IMR-90 (cell line): ENCODE measurements around the gene DNAAF3. TPM values are rescaled to one million over a fixed set of nuclear protein-coding genes. Genes with fewer than 3 reads are reported as not detected.

Experiments used
- ATAC-seq: fragments of 200-7000 bp; cut with Tn5 transposase; 2 replicates; pipeline ENCODE4 v1.9.1; 2020; ENCODE audit warnings: low read depth, mild to moderate bottlenecking, moderate library complexity
- BruUV-seq: library from RNA; stranded (reverse); fragments of 400-500 nt; replicated peaks from 2 replicates; lab custom pipeline; 2021; lab: Mats Ljungman, UMichigan
- CTCF ChIA-PET: fragments of 300-600 bp; formaldehyde crosslinking; extraction: SDS; loops from one replicate; lab custom pipeline; 2021; ENCODE audit warnings: antibody characterized with exemption; lab: Yijun Ruan, JAX
- POLR2A ChIA-PET: fragments of 300-600 bp; sonication (Branson Sonifier 250); formaldehyde crosslinking; loops from one replicate; lab custom pipeline; 2022; ENCODE audit warnings: antibody characterized with exemption; ENCODE audit not compliant: unreplicated experiment; lab: Charles Lee
- DNase-seq: peaks from one replicate; pipeline ENCODE4 v3.0.0; 2013
- H2AFZ ChIP-seq: replicated peaks from 2 replicates; pipeline ENCODE3; 2013; ENCODE audit warnings: low read length, mild to moderate bottlenecking; ENCODE audit not compliant: poor library complexity
- H2AK5ac ChIP-seq: 2 replicates; pipeline ENCODE4 v1.6.1; 2013; ENCODE audit warnings: low read depth, low read length, inconsistent platforms
- H2AK9ac ChIP-seq: replicated peaks from 2 replicates; pipeline ENCODE3; 2013; ENCODE audit warnings: mild to moderate bottlenecking, low read depth, low read length, moderate library complexity; ENCODE audit not compliant: poor library complexity
- H2BK120ac ChIP-seq: 2 replicates; pipeline ENCODE4 v1.6.1; 2013; ENCODE audit warnings: low read depth, low read length, inconsistent platforms
- H2BK15ac ChIP-seq: 3 replicates; pipeline ENCODE4 v1.6.1; 2013; ENCODE audit warnings: low read depth, low read length, inconsistent platforms
- H2BK20ac ChIP-seq: 2 replicates; pipeline ENCODE4 v1.6.1; 2013; ENCODE audit warnings: low read depth, mild to moderate bottlenecking, inconsistent platforms, low read length, moderate library complexity
- H2BK5ac ChIP-seq: 2 replicates; pipeline ENCODE4 v1.6.1; 2013; ENCODE audit warnings: mild to moderate bottlenecking, low read depth, low read length, inconsistent platforms; ENCODE audit not compliant: poor library complexity, severe bottlenecking
- H3K14ac ChIP-seq: replicated peaks from 2 replicates; pipeline ENCODE4 v1.6.1; 2013; ENCODE audit warnings: low read depth, low read length, inconsistent platforms
- H3K18ac ChIP-seq: 2 replicates; pipeline ENCODE4 v1.6.1; 2013; ENCODE audit warnings: low read depth, low read length, control low read depth
- H3K23ac ChIP-seq: 2 replicates; pipeline ENCODE4 v1.6.1; 2013; ENCODE audit warnings: low read depth, low read length, inconsistent platforms
- H3K27ac ChIP-seq: 2 replicates; pipeline ENCODE4 v1.5.1; 2013; ENCODE audit warnings: mild to moderate bottlenecking, control low read depth, low read length; ENCODE audit not compliant: insufficient read depth
- H3K27me3 ChIP-seq: 2 replicates; pipeline ENCODE4 v1.6.1; 2013; ENCODE audit warnings: low read length; ENCODE audit not compliant: control insufficient read depth, insufficient read depth
- H3K36me3 ChIP-seq: 2 replicates; pipeline ENCODE4 v1.6.1; 2013; ENCODE audit warnings: low read length, mixed read lengths; ENCODE audit not compliant: control insufficient read depth, insufficient read depth
- H3K4ac ChIP-seq: 2 replicates; pipeline ENCODE4 v1.6.1; 2013; ENCODE audit warnings: low read depth, low read length, inconsistent platforms
- H3K4me1 ChIP-seq: 2 replicates; pipeline ENCODE4 v1.6.1; 2013; ENCODE audit warnings: low read length, mixed read lengths; ENCODE audit not compliant: control insufficient read depth, insufficient read depth
- H3K4me2 ChIP-seq: 2 replicates; pipeline ENCODE4 v1.6.1; 2013; ENCODE audit warnings: low read depth, mild to moderate bottlenecking, control low read depth, low read length, moderate library complexity
- H3K4me3 ChIP-seq: 2 replicates; pipeline ENCODE4 v1.5.1; 2013; ENCODE audit warnings: low read depth, mild to moderate bottlenecking, control low read depth, low read length, moderate library complexity; ENCODE audit not compliant: insufficient read depth
- H3K56ac ChIP-seq: 2 replicates; pipeline ENCODE4 v1.6.1; 2013; ENCODE audit warnings: low read length, inconsistent platforms; ENCODE audit not compliant: insufficient read depth; ENCODE audit errors: extremely low read depth
- H3K79me1 ChIP-seq, 2 experiments: 2 replicates each; pipeline ENCODE4 v1.6.1; 2013; ENCODE audit warnings: low read length in 2 of 2, inconsistent platforms in 1 of 2, low read depth in 1 of 2
- H3K9ac ChIP-seq: 2 replicates; pipeline ENCODE4 v1.6.1; 2013; ENCODE audit warnings: low read depth, low read length, control low read depth
- H3K9me1 ChIP-seq: 2 replicates; pipeline ENCODE4 v1.6.1; 2013; ENCODE audit warnings: low read length, inconsistent platforms; ENCODE audit not compliant: insufficient read depth
- H3K9me3 ChIP-seq: 2 replicates; pipeline ENCODE4 v1.6.1; 2013; ENCODE audit warnings: low read length; ENCODE audit not compliant: control insufficient read depth, insufficient read depth
- H4K20me1 ChIP-seq: 2 replicates; pipeline ENCODE4 v1.6.1; 2013; ENCODE audit warnings: low read length, inconsistent platforms; ENCODE audit not compliant: insufficient read depth
- H4K5ac ChIP-seq: 2 replicates; pipeline ENCODE4 v1.6.1; 2013; ENCODE audit warnings: mild to moderate bottlenecking, low read depth, low read length, control low read depth
- H4K8ac ChIP-seq, 2 experiments: 2 replicates each; pipeline ENCODE4 v1.6.1; 2013; ENCODE audit warnings: low read depth in 2 of 2, low read length in 2 of 2, control low read depth in 1 of 2, inconsistent platforms in 1 of 2
- H4K91ac ChIP-seq: 2 replicates; pipeline ENCODE4 v1.6.1; 2013; ENCODE audit warnings: low read depth, low read length, inconsistent platforms; ENCODE audit not compliant: insufficient read depth
- BHLHE40 ChIP-seq: fragments of 150-350 bp; IDR thresholded peaks from 2 replicates; pipeline ENCODE4 v1.6.1; 2016; ENCODE audit warnings: mild to moderate bottlenecking, low read depth, low read length
- CHD1 ChIP-seq: IDR thresholded peaks from 2 replicates; pipeline ENCODE4 v1.6.1; 2012; ENCODE audit warnings: low read depth, low read length, improper control_type of control experiment
- CTCF ChIP-seq: conservative IDR thresholded peaks from 2 replicates; pipeline ENCODE4 v1.5.1; 2012; ENCODE audit warnings: mild to moderate bottlenecking, low read depth, low read length, improper control_type of control experiment
- ELK1 ChIP-seq: fragments of 150-350 bp; IDR thresholded peaks from 2 replicates; pipeline ENCODE4 v1.6.1; 2016; ENCODE audit warnings: low read depth, mild to moderate bottlenecking, low read length, moderate library complexity, borderline replicate concordance
- MAZ ChIP-seq: IDR thresholded peaks from 2 replicates; pipeline ENCODE4 v1.6.1; 2012; ENCODE audit warnings: low read depth, mild to moderate bottlenecking, low read length, improper control_type of control experiment, moderate library complexity, borderline replicate concordance
- MXI1 ChIP-seq: IDR thresholded peaks from 2 replicates; pipeline ENCODE4 v1.6.1; 2012; ENCODE audit warnings: low read depth, mild to moderate bottlenecking, low read length, moderate library complexity, borderline replicate concordance
- NFE2L2 ChIP-seq: fragments of 150-350 bp; IDR thresholded peaks from 2 replicates; pipeline ENCODE4 v1.6.1; 2016; ENCODE audit warnings: low read depth, mild to moderate bottlenecking, low read length
- RAD21 ChIP-seq: IDR thresholded peaks from 2 replicates; pipeline ENCODE4 v1.6.1; 2012; ENCODE audit warnings: low read length, improper control_type of control experiment
- RFX5 ChIP-seq: IDR thresholded peaks from 2 replicates; pipeline ENCODE4 v1.8.0; 2012; ENCODE audit warnings: low read depth, mild to moderate bottlenecking, low read length, moderate library complexity
- WGBS, 2 experiments: methylation state at CpG; one replicate each; pipeline versions ENCODE4 v1.1.5 to v1.1.7; 2013; ENCODE audit warnings: missing lambda C conversion rate in 2 of 2; ENCODE audit not compliant: insufficient read length in 1 of 2; ENCODE audit errors: extremely low coverage in 2 of 2; 5-methylcytosine and 5-hydroxymethylcytosine counted together
- dilution Hi-C: fragments of 300-500 bp; cut with HindIII; formaldehyde crosslinking; loops from one replicate; pipeline ENCODE4 v1.14.3; 2018; ENCODE audit warnings: low sequenced_read_pairs; ENCODE audit not compliant: unreplicated experiment
- in situ Hi-C: fragments of 300-500 bp; cut with MboI; formaldehyde crosslinking; loops from 3 replicates; pipeline ENCODE4 v1.14.3; 2019; ENCODE audit warnings: low sequenced_read_pairs, inconsistent platforms, mixed read lengths
- intact Hi-C: fragments of 100-400 bp; cut with micrococcal nuclease; formaldehyde crosslinking; loops from 2 replicates; pipeline ENCODE4 v1.10.0; 2022
- polyA plus RNA-seq, 3 experiments: library from polyadenylated mRNA; depleted of rRNA; stranded (reverse); fragments of >200 nt; gene quantifications; 2 replicates each; pipeline ENCODE4 v1.2.3, GENCODE V29; 2012; ENCODE audit warnings: low replicate concordance in 1 of 3
- total RNA-seq: library from RNA; depleted of rRNA; stranded (reverse); fragments of >200 nt; gene quantifications from 2 replicates; pipeline ENCODE4 v1.2.3, GENCODE V29; 2012

DNAAF3 gene
- total and polyA plus RNA-seq, 2 of the 4 experiments (the other 2 are of a cell fraction), result 0.34 TPM; not detected in 1

GRCh38 chr19:55173714-55174409 lies 7.4 kb upstream of the DNAAF3 start:
- peak; percentile 85 for ATAC-seq
- no peak overlapping the region for H2BK20ac ChIP-seq
- dilution Hi-C loops (no loop called here), intact Hi-C loops (no loop called here), in situ Hi-C loops (no loop called here)
- H2AK9ac ChIP-seq, result peak overlapping the region; percentile 74
- POLR2A ChIA-PET, result no interaction called here
- peak overlapping the region; percentile 91 for H2AFZ ChIP-seq
- H3K4me3 ChIP-seq, result peak overlapping the region; percentile 14
- H3K18ac ChIP-seq, result no peak overlapping the region
- H3K9ac ChIP-seq, result peak overlapping the region; percentile 17; the same call in 1 of the 2 replicates
- H3K79me1 ChIP-seq, result no peaks in the 10 kb centered on the region
- no peak overlapping the region for H2BK15ac ChIP-seq
- no peak for TF ChIP-seq CTCF
- TF ChIP-seq NFE2L2, result no peak
- TF ChIP-seq ELK1, result no peak
- no peak for TF ChIP-seq CHD1
- no peak for TF ChIP-seq RFX5
- no peak for TF ChIP-seq MXI1
- TF ChIP-seq RAD21, result no peak
- peak; percentile 26; the same call in 1 of the 2 replicates for TF ChIP-seq MAZ
- TF ChIP-seq BHLHE40, result no peak
- no peak overlapping the region for H3K27ac ChIP-seq
- H2AK5ac ChIP-seq, result no peak overlapping the region
- H4K91ac ChIP-seq, result peak overlapping the region; percentile 6; the same call in 1 of the 2 replicates
- H2BK5ac ChIP-seq, result no peak overlapping the region
- 0% methylated on average over 7 of the region's 37 CpGs; no CpG with 5 or more reads in 1 of the 2 experiments for WGBS, 2 experiments
- H3K4me2 ChIP-seq, result peak overlapping the region; percentile 68
- no peak overlapping the region for H4K5ac ChIP-seq
- DNase-seq, result peak; percentile 43
- peak overlapping the region; percentile 73; the same call in 1 of the 2 replicates for H3K23ac ChIP-seq
- BruUV-seq, result no TSS peak
- H3K4ac ChIP-seq, result peak overlapping the region; percentile 65; the same call in 1 of the 2 replicates
- H3K36me3 ChIP-seq, result no peaks in the 10 kb centered on the region
- H3K9me1 ChIP-seq, result no peaks in the 10 kb centered on the region
- 0 out of 2 replicates have a peak overlapping the region, but pooled peaks have one; percentile 30 for H3K14ac ChIP-seq
- no peak overlapping the region for H2BK120ac ChIP-seq
- H3K4me1 ChIP-seq, result peaks cover 4% of the 10 kb centered on the region; the same call in 1 of the 2 replicates
- no peaks in the 10 kb centered on the region for H3K9me3 ChIP-seq
- CTCF ChIA-PET, result no interaction called here
- peaks cover 17% of the 10 kb centered on the region for H3K27me3 ChIP-seq
- H3K56ac ChIP-seq, result peak overlapping the region; percentile 3; the same call in 1 of the 2 replicates
- H4K8ac ChIP-seq, result peak overlapping the region; percentile 50 to 95; a peak in 3 of 4 replicates
- H4K20me1 ChIP-seq, result peaks cover 3% of the 10 kb centered on the region
